Transverse colon (tissue), 4 donors: ENCODE data around the gene ZNF652. TPM values are rescaled to one million over a fixed set of nuclear protein-coding genes. Genes with fewer than 3 reads are reported as not detected.

Experiments used
- DNase-seq: peaks from one replicate; pipeline ENCODE4 v3.0.0-alpha.2; 2019
- H3K27ac ChIP-seq, 4 donors: fragments of 200-600 bp; sonication (generic); 2 replicates each; pipeline ENCODE4 v1.5.1; 2016 to 2018; ENCODE audit warnings: inconsistent platforms in 4 of 4
- H3K27me3 ChIP-seq: fragments of 200-600 bp; sonication (generic); 2 replicates; pipeline ENCODE4 v1.5.1; 2017; ENCODE audit warnings: inconsistent platforms
- H3K36me3 ChIP-seq, 4 donors: fragments of 200-600 bp; sonication (generic); 2 replicates each; pipeline ENCODE4 v1.5.1; 2017 to 2019; ENCODE audit warnings: inconsistent platforms in 4 of 4
- H3K4me1 ChIP-seq, 4 donors: fragments of 200-600 bp; sonication (generic); 2 replicates each; pipeline ENCODE4 v1.5.1; 2017 to 2020; ENCODE audit warnings: inconsistent platforms in 4 of 4
- H3K4me3 ChIP-seq, 4 donors: fragments of 200-600 bp; sonication (generic); 1 replicate in 1 of 4; 2 replicates in 3 of 4; pipeline versions ENCODE4 v1.5.1 to v1.6.1; 2017 to 2019; ENCODE audit warnings: inconsistent platforms in 4 of 4
- H3K9me3 ChIP-seq, 2 donors: fragments of 200-600 bp; sonication (generic); 2 replicates each; pipeline ENCODE4 v1.5.1; 2017 to 2019; ENCODE audit warnings: inconsistent platforms in 2 of 2
- CTCF ChIP-seq, 5 experiments: fragments of 200-600 bp in 3 of 5; fragments of 450-650 bp in 2 of 5; sonication (generic) in 3 of 5; IDR thresholded peaks; 1 replicate in 2 of 5; 2 replicates in 3 of 5; pipeline ENCODE4 v1.5.1; 2016 to 2017; ENCODE audit warnings: antibody characterized with exemption in 5 of 5, inconsistent platforms in 3 of 5, mild to moderate bottlenecking in 2 of 5, moderate library complexity in 1 of 5
- EP300 ChIP-seq: sonication (generic); formaldehyde crosslinking; IDR thresholded peaks from one replicate; pipeline ENCODE4 v1.6.1; 2017; ENCODE audit warnings: antibody characterized with exemption, low read depth
- POLR2A ChIP-seq: fragments of 450-650 bp; IDR thresholded peaks from one replicate; pipeline ENCODE4 v1.6.1; 2016; ENCODE audit warnings: antibody characterized with exemption, mild to moderate bottlenecking, moderate library complexity
- POLR2AphosphoS5 ChIP-seq, 3 donors: sonication (generic); formaldehyde crosslinking; IDR thresholded peaks; one replicate each; pipeline ENCODE4 v1.6.1; 2016; ENCODE audit warnings: antibody characterized with exemption in 3 of 3
- WGBS, 2 donors: methylation state at CpG; one replicate each; pipeline ENCODE4 v1.1.5; 2018; ENCODE audit warnings: low coverage in 1 of 2; 5-methylcytosine and 5-hydroxymethylcytosine counted together
- in situ Hi-C, 4 donors: fragments of 200-750 bp; cut with MboI; loops; one replicate each; pipeline versions ENCODE4 v1.15.0 to v1.15.1; 2017; ENCODE audit warnings: low sequenced_read_pairs in 3 of 4, low pct_ligation_motif_present in 1 of 4, low pct_unique_long_range_greater_than_20kb in 1 of 4
- intact Hi-C: fragments of 100-400 bp; cut with DNase I; formaldehyde crosslinking; loops from one replicate; pipeline ENCODE4 v1.15.1; 2023; ENCODE audit warnings: low total_unique reads
- total RNA-seq, 4 donors: library from RNA; depleted of rRNA; stranded (reverse); fragments of >200 nt; gene quantifications; one replicate each; pipeline ENCODE4 v1.1.0, GENCODE V29; 2016

The ZNF652 gene
- total RNA-seq, 4 donors from 2014 or later, result 25.8 to 55.6 (median 50.2) TPM

- peak overlapping the region in 3 of 4 donors; percentile 52 to 62 (median 54) for H3K4me3 ChIP-seq
Measured at GRCh38 chr17:49260817-49261291, 101.2 kb downstream of the ZNF652 start.

GRCh38 chr17:49260011-49260816, 101.8 kb downstream of the ZNF652 start:
- TF ChIP-seq CTCF (IDR thresholded peaks at IDR 0.05), result no peak
- TF ChIP-seq POLR2AphosphoS5 (IDR thresholded peaks at IDR 0.05), result peak in 1 of 3 donors; percentile 5
- no peak for TF ChIP-seq EP300
- no peak for TF ChIP-seq POLR2A
- Histone ChIP-seq H3K27me3 (no peaks in the 10 kb centered on the region), H3K4me1 (peaks cover 0 to 9% (median 8%) of the 10 kb centered on the region in 4 donors), H3K27ac (peak overlapping the region; percentile 17 to 57 (median 50)), H3K4me3 (peak overlapping the region; percentile 42 to 62 (median 53)), H3K9me3 (no peaks in the 10 kb centered on the region), H3K36me3 (no peaks in the 10 kb centered on the region)
- peak; percentile 52 for DNase-seq
- in situ Hi-C loops, result no loop called here
- 3% methylated on average over 24 of the region's 77 CpGs; no CpG with 5 or more reads in 1 of the 2 donors for WGBS, 2 donors
- intact Hi-C loops, result no loop called here

More at GRCh38 chr17:49260817-49261291, 101.2 kb downstream of the ZNF652 start:
- Histone ChIP-seq H3K27ac (peak overlapping the region in 3 of 4 donors; percentile 44 to 57 (median 56)), H3K4me1 (peaks cover 0 to 9% (median 8%) of the 10 kb centered on the region in 4 donors), H3K9me3 (no peaks in the 10 kb centered on the region), H3K27me3 (no peaks in the 10 kb centered on the region), H3K36me3 (no peaks in the 10 kb centered on the region)
- TF ChIP-seq POLR2A (no peak), POLR2AphosphoS5 (IDR thresholded peaks at IDR 0.05) (no peak), CTCF (IDR thresholded peaks at IDR 0.05) (no peak), EP300 (no peak)
- intact Hi-C loops (no loop called here), in situ Hi-C loops (no loop called here)
- WGBS, 2 donors, result 53% methylated on average over 11 of the region's 11 CpGs; no CpG with 5 or more reads in 1 of the 2 donors
- DNase-seq, result no peak

- Histone ChIP-seq H3K27me3 (no peaks in the 10 kb centered on the region), H3K36me3 (no peaks in the 10 kb centered on the region), H3K4me1 (peaks cover 0 to 9% (median 8%) of the 10 kb centered on the region in 4 donors), H3K4me3 (peak overlapping the region; percentile 11 to 62 (median 53)), H3K27ac (peak overlapping the region in 3 of 4 donors; percentile 44 to 57 (median 56)), H3K9me3 (no peaks in the 10 kb centered on the region)
- in situ Hi-C loops, result no loop called here
- 14 to 40% methylated on average over 1 to 10 of the region's 10 CpGs for WGBS, 2 donors
- DNase-seq, result no peak
- intact Hi-C loops, result no loop called here
- TF ChIP-seq POLR2A (no peak), CTCF (IDR thresholded peaks at IDR 0.05) (no peak), EP300 (no peak), POLR2AphosphoS5 (IDR thresholded peaks at IDR 0.05) (no peak)
Measured at GRCh38 chr17:49259663-49260010, 102.4 kb downstream of the ZNF652 start.

- intact Hi-C loops (no loop called here), in situ Hi-C loops (no loop called here)
- TF ChIP-seq EP300 (no peak), POLR2AphosphoS5 (IDR thresholded peaks at IDR 0.05) (no peak), POLR2A (no peak), CTCF (IDR thresholded peaks at IDR 0.05) (no peak)
- Histone ChIP-seq H3K27me3 (no peaks in the 10 kb centered on the region), H3K4me3 (no peak overlapping the region), H3K4me1 (peaks cover 0 to 9% (median 8%) of the 10 kb centered on the region in 4 donors), H3K9me3 (no peaks in the 10 kb centered on the region), H3K36me3 (no peaks in the 10 kb centered on the region), H3K27ac (no peak overlapping the region)
- WGBS, 2 donors, result 80 to 81% methylated on average over 1 to 3 of the region's 3 CpGs
- no peak for DNase-seq
Measured at GRCh38 chr17:49258394-49258793, 103.7 kb downstream of the ZNF652 start.
